ENCODE data around the gene MAB21L3. TPM values are rescaled to one million over a fixed set of nuclear protein-coding genes. Genes with fewer than 3 reads are reported as not detected.
A peak's percentile ranks its signal among the peaks of the same experiment; 100 is the strongest.

Gene MAB21L3
- total RNA-seq, 1 experiment from 2014 or later = 4.8 TPM

GRCh38 chr1:116131866-116132605, 20.8 kb downstream of the MAB21L3 start:
- intact Hi-C loops (cut with micrococcal nuclease; ENCODE audit: unreplicated experiment) = no loop called here
- no peaks in the 10 kb centered on the region for H3K9me3 ChIP-seq (ENCODE audit: low read depth, low read length, poor library complexity, severe bottlenecking)
- H3K4me1 ChIP-seq (ENCODE audit: insufficient read depth, low read length, poor library complexity, severe bottlenecking) = peaks cover 5% of the 10 kb centered on the region
- H3K27ac ChIP-seq (ENCODE audit: low read depth, low read length, poor library complexity, severe bottlenecking) = no peak overlapping the region
- BruUV-seq (replicated peaks) = no TSS peak
- no peaks in the 10 kb centered on the region for H3K27me3 ChIP-seq (replicated peaks; ENCODE audit: insufficient read depth, low read depth, low read length, poor library complexity)
- no peak overlapping the region for H3K4me3 ChIP-seq (ENCODE audit: low read depth, low read length, poor library complexity, severe bottlenecking)
- TF ChIP-seq, protein P1, sequence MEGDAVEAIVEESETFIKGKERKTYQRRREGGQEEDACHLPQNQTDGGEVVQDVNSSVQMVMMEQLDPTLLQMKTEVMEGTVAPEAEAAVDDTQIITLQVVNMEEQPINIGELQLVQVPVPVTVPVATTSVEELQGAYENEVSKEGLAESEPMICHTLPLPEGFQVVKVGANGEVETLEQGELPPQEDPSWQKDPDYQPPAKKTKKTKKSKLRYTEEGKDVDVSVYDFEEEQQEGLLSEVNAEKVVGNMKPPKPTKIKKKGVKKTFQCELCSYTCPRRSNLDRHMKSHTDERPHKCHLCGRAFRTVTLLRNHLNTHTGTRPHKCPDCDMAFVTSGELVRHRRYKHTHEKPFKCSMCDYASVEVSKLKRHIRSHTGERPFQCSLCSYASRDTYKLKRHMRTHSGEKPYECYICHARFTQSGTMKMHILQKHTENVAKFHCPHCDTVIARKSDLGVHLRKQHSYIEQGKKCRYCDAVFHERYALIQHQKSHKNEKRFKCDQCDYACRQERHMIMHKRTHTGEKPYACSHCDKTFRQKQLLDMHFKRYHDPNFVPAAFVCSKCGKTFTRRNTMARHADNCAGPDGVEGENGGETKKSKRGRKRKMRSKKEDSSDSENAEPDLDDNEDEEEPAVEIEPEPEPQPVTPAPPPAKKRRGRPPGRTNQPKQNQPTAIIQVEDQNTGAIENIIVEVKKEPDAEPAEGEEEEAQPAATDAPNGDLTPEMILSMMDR (conservative IDR thresholded peaks at IDR 0.05; ENCODE audit: low read depth, low read length) = no peak
- no peak for TF ChIP-seq EZH2 (IDR thresholded peaks at IDR 0.05; ENCODE audit: borderline replicate concordance, low read depth, low read length, poor library complexity, severe bottlenecking)
- no peaks in the 10 kb centered on the region for H3K36me3 ChIP-seq (ENCODE audit: insufficient read depth, low read length, poor library complexity, severe bottlenecking)
- POLR2A ChIA-PET (ENCODE audit: low non-redundant PET) = no interaction called here
- CTCF ChIA-PET = interaction anchor here (1.7 kb wide), 1 partner anchor 7 kb away, joined by 4 read pairs; no protein-coding TSS in a partner anchor
- no peak for DNase-seq (ENCODE audit: low spot score)

- DNase-seq (ENCODE audit: low spot score) = peak; percentile 54
- Histone ChIP-seq H3K9me3 (ENCODE audit: low read depth, low read length, poor library complexity, severe bottlenecking) (no peaks in the 10 kb centered on the region), H3K4me3 (ENCODE audit: low read depth, low read length, poor library complexity, severe bottlenecking) (no peak overlapping the region), H3K36me3 (ENCODE audit: insufficient read depth, low read length, poor library complexity, severe bottlenecking) (no peaks in the 10 kb centered on the region), H3K4me1 (ENCODE audit: insufficient read depth, low read length, poor library complexity, severe bottlenecking) (peaks cover 5% of the 10 kb centered on the region), H3K27me3 (replicated peaks; ENCODE audit: insufficient read depth, low read depth, low read length, poor library complexity) (no peaks in the 10 kb centered on the region), H3K27ac (ENCODE audit: low read depth, low read length, poor library complexity, severe bottlenecking) (no peak overlapping the region)
- no TSS peak for BruUV-seq (replicated peaks)
- POLR2A ChIA-PET (ENCODE audit: low non-redundant PET) = no interaction called here
- TF ChIP-seq, protein P1 (conservative IDR thresholded peaks at IDR 0.05; ENCODE audit: low read depth, low read length) = peak; percentile 57
- TF ChIP-seq EZH2 (IDR thresholded peaks at IDR 0.05; ENCODE audit: borderline replicate concordance, low read depth, low read length, poor library complexity, severe bottlenecking) = no peak
- CTCF ChIA-PET = interaction anchor here (0.6 kb wide), 1 partner anchor 13 kb away, joined by 8 read pairs; no protein-coding TSS in a partner anchor
- intact Hi-C loops (cut with micrococcal nuclease; ENCODE audit: unreplicated experiment) = no loop called here
Observed at GRCh38 chr1:116133696-116134475, 22.7 kb downstream of the MAB21L3 start.

DNA sequence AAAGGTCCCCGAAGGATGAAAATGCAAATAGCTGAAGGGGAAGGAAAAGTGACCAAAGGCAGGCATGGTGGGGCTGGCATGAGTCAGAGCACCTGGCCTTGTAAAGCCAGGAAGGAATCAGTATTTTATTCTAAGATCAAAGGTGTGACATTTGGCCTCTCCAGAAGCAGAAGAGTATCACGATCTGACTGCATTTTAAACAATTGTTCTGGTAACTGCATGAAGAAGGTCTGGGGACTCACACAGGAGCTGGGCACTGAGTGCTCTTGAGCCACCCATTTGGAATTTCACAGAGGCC, 23.2 kb downstream of the MAB21L3 start:
- peaks cover 8% of the 10 kb centered on the region for H3K4me1 ChIP-seq (ENCODE audit: insufficient read depth, low read length, poor library complexity, severe bottlenecking)
- no peaks in the 10 kb centered on the region for H3K27me3 ChIP-seq (replicated peaks; ENCODE audit: insufficient read depth, low read depth, low read length, poor library complexity)
- no peak for DNase-seq (ENCODE audit: low spot score)
- BruUV-seq (replicated peaks) = no TSS peak
- ChIA-PET CTCF (no interaction called here), POLR2A (ENCODE audit: low non-redundant PET) (no interaction called here)
- H3K27ac ChIP-seq (ENCODE audit: low read depth, low read length, poor library complexity, severe bottlenecking) = no peak overlapping the region
- H3K4me3 ChIP-seq (ENCODE audit: low read depth, low read length, poor library complexity, severe bottlenecking) = no peak overlapping the region
- H3K9me3 ChIP-seq (ENCODE audit: low read depth, low read length, poor library complexity, severe bottlenecking) = no peaks in the 10 kb centered on the region
- TF ChIP-seq EZH2 (IDR thresholded peaks at IDR 0.05; ENCODE audit: borderline replicate concordance, low read depth, low read length, poor library complexity, severe bottlenecking) = no peak
- TF ChIP-seq, protein P1 (conservative IDR thresholded peaks at IDR 0.05; ENCODE audit: low read depth, low read length) = no peak
- intact Hi-C loops (cut with micrococcal nuclease; ENCODE audit: unreplicated experiment) = no loop called here
- no peaks in the 10 kb centered on the region for H3K36me3 ChIP-seq (ENCODE audit: insufficient read depth, low read length, poor library complexity, severe bottlenecking)

All from A673 (cell line).